LHCN-M2 (cell line): Measurements from ENCODE around the gene MUS81. TPM values are rescaled to one million over a fixed set of nuclear protein-coding genes. Genes with fewer than 3 reads are reported as not detected.
"Not testable (repeated sequence)": the region's sequence is repeated elsewhere in the genome, so short reads cannot be mapped to it uniquely, and the experiment has no call there.

ENCODE experiments used
- DNase-seq: peaks from one replicate; pipeline ENCODE4 v3.0.0-alpha.2; 2012; ENCODE audit warnings: low read depth
- total RNA-seq: library from RNA; depleted of rRNA; stranded (reverse); fragments of >200 nt; gene quantifications from 2 replicates; pipeline ENCODE4 v1.2.3, GENCODE V29; 2014

MUS81 gene
- total RNA-seq, 1 experiment from 2014 or later: 49.4 TPM

DNA sequence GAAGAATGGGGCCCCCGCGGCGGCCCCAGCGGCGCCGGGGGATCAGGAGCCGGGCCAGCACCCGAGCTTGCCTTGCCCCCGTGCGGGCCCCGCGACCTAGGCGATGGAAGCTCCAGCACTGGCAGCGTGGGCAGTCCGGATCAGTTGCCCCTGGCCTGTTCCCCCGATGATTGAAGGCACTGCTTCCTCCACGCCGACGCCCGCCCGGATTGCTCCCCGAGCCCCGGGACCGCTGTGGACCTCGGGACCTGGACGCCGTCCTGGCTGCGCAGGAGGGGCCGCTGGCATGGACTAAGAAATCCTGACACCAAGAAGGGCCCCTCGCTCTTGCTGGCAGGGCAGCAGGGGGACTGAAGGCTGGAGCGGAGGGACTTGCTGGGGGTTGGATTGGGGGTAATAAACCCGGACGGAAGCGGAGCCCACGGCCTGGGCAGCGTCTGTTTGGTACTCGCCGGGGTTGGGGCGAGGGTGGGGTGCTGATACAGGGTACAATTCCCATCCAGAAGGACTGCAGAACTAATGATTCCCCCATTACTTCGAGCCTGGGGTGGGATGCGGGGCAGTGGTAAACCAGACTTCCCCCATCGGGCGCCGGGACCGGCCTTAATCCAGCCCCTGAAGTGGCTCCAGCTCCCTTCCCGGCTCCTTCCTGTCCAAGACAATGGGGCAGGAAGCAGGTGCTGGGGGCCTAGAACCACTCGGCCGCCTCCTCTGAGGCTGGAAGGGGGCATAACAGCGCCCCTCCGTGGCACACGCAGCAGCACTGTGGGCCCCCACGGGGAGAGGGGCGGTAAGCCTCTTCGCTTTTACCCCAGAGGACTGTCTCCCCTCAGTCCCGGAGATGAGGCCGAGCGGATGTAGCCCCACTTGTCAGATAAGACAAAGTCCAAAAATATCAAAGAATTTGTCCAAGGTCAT, 31.2 kb downstream of the MUS81 start:
- peak; percentile 61 for DNase-seq

DNA sequence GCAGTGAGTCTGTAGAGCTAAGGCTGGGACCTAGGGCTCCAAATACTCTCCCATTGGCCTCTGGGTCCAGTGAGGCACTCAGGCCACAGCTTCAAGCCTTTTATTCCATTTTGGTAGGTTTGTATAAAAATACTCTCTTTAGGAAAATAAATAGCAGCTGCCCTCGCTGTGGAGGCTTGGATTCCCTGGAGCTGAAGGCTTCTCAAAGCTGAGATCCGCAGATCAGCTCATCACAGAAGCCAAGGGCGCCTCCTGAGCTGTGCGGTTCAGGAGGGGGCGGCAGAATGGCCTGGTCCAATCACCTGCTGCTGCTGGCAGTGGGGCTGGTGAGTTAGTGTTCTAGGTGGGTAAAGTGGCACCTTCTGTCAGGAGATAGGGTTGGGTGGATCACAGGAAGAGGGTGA, 31.9 kb downstream of the MUS81 start:
- DNase-seq: not testable (repeated sequence)

DNA sequence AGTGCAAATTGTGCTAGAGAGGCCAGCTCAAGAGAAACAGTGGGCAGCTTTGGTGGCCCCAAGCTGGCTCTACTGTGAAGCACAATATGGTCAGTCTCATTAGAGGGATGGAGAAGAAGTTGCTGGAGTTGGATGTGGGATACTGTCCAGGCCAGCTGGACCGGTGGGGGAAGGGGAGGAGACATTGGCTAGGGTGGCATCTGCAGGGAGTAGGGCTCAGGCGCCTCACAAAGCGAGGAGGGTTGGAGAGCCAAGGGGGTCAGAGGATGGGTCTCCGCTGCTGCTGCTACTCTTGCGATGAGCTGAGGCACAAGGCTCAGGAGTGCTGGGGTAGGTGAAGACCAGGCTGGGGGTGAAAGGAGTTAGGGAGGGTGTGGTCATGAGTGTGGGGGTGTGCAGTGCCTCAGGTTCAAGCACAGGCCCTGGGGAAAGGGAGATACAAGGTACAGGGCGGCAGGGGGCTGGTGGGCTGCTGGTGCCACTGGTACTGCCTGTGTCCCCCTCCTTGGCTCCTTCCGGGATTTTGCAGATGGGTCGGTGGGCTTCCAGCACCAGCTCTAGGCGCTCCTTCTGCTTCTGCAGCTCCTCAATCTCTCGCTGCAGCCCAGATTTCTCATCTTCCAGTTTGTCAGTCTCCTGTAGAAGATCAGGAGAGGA, 32.6 kb downstream of the MUS81 start:
- no peak for DNase-seq

DNA sequence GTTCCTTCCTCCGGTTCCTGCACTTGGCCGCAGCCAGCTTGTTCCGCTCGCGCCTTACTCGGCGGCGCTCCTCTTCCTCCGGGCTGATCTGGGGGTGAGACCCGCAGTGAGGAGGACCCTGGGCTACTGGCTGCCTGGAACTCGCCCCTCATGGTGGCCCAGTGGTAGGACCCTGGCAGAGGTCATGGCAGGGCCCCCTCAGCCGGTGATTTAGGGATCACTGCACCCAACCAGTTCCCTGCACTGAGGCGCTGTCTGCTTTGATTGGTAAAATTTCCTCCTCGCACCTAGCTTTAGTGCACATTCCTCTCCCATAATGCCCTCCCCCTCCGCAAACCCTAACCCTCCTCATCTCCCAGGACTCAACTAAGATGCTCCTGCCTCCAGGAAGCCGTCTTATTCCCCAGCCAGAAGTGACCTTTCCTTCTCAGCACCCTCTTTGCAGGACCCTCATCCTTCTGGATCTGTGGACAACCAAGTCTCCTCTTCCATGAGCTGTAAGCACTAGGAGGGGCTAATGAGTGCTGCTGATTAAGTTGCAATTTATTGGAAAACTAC, 33.9 kb downstream of the MUS81 start:
- DNase-seq: no peak

DNA sequence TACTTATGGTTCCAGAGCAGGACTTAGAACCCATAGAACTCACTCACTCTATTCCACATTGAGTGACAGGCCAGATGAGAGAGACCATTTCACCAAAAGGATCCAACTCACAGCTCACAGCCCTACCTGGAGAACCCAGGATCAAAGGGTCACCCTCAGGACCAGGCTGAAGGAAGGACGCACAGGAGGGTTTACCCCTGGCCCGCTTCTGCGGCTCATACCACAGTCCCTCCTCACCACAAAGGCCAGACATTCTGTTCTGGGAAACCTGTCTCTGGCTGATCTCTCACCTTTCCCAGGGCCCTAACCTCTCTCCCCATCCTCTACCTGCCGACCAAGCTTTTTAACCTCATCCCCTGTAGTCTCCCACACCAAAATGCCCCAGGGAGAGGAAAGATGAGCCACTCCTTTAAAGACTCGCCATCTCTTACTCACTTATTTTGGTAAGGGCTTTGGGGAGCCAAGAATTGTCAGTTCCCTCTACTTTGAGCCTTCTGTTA, 35.3 kb downstream of the MUS81 start:
- DNase-seq: no peak

DNA sequence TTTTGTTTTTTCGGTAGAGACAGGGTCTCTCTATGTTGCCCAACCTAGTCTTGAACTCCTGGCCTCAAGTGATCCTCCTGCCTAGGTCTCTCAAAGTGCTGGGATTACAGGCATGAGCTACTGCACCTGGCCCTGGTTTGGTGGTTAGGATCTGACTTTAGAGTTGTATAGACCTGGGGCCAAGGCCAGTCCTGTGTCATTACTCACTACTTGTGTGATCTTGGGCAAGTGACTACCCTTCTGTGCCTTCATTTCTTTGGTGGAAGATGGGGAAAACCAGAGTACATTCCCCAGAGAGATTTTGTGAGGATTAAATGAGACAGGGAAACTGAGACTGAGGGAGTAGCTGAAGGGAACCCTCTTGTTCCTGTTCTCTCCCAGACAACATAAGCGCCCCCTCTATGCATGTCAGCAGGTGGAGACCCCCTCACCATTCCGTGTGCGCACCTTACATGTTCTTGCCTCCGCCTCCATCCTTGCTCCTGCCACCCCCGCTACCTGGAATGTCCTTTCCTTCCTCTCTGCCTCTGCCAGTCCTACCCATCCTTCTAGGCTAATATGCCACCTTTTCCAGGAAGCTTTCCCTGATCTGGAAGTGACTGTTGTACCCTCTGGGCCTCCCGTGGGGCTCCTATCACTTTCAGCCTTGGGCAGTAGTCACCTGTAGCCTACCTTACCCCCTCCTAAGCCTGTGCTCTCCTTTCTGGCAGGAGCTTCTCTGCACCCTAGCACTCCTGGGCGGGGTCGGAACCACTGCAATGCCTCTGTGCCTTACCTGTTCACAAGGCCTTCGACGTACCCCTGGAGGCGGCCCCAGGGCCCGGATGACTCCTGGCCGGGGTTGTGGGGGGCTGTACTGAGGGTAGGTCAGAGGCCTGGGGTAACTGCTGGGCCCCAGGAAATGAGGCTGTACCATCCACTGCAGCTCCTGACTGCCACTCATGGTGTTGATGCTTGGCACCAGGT, 36.1 kb downstream of the MUS81 start:
- DNase-seq: no peak

DNA sequence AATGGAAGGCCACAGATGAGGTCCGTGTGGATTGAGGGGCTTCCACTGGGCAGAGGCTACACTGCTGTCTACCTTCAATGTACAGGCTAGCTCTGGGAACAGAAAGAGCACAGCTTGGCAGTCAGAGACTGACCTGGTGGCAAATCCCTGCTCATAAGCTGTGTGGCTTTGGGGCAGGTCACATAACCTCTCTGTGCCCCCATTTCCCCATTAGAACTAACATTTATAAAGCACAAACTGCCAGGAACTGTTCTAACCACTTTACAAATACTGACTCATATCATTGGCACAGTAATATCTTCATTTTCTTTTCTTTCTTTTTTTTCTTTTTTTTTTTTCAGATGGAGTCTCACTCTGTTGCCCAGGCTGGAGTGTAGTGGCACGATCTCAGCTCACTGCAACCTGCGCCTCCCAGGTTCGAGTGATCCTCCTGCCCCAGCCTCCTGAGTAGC, 36.8 kb downstream of the MUS81 start:
- no peak for DNase-seq

DNA sequence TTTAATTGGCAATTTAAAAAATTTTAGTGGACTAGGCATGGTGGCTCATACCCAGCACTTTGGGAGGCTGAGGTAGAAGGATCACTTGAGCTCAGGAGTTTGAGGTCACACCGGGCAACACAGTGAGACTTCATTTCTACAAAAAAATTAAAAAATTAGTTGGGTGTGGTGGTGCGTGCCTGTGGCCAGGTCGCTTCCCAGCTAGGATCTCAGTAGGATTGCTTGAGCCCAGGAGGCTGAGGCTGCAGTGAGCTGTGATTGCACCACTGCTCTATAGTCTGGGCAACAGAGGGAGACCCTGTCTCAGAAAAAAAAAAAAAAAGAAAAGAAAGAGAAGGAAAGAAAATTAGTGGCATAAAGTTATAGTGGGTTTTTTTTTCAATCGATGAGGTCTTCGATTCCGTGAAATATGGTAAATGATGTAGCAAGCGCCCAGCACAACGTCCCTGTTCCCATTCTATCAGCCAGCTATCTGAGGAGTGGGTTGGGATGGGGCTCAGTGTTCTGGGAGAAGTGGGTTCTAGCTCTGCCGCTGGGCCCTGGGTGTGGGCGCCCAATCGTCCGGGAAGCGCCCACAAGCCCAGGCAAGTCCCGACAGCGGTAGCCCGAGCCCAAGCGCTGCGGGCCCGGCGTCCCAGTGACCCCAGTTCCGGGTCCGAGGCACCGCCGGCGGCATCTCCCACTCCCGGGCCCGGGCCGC, 38.6 kb downstream of the MUS81 start:
- DNase-seq: no peak

DNA sequence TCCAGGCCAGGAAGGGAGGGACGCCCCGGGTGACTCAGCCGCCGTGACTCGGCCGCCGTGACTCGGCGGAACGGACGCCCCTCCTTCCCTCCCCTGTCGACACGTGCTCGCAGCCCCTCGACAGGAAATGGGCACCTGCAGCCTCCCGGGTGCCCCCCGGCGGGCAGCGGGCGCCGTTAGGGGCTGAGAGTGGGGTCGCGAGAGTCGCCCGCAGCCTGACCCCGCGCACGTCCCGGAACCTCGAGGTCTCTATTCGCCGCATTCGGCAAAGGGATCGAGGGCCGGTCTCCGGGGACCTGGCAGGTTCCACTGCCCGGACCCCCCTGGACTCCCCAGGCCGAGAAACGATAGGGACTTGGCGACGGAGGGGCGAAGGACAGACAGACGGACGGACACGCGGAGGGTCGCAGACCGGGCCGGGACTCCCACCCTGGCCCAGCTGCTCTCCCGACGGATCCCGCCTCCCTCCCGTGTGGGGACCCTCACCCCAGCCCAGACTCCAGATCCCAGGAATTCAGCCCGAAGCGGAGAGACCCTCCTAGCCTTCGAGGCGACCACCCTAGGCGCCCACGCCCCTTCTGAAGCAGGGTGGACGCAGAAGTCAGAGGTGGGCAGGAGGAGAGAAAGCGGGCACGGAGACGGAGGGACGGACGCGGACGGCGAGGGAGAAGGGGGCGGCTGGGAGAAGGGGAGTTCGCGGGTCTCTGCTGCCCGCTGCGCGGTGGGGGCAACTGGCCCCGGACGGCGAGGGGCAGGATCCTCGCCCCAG, 39.3 kb downstream of the MUS81 start:
- DNase-seq: peak; percentile 87

DNA sequence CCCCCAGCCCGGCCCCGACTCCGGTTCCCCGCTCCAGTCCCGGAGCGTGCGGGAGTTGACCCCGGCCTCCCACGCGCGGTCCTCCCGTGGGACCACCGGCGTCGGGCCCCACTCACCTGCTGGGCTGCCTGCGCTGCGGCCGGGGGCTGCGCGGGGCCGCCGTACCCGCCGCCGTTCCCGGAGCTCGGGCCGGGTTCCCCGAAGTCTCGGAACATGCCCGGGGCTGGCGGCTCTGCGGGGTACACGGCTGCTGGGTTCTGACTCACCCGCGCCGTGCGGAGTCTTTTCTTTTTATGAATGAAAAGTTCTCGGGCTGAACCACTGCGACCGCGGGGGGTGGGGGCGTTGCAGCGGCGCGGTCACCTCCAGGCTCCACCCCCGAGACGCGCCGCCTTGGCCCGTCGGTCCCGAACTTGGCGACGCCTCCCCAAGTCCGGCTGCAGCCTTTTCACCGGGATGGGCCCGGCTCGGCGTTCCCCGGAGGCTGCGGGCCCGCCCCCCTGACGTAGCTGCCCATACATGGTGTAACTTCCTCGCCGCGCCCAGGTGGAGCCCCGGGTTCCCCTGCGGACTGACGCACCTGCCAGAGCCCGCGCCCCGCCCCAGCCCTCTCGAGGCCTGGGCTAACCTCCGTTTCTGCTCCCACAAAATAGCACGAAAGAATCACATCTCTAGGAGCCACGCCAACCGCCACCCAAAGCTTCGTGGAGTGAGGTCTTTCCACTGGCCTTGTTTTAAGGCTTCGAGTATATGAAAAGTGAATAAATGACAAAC, 40.1 kb downstream of the MUS81 start, which contains the start of gene FOSL1:
Gene FOSL1, minus strand, starts transcription at position 264 of the 774 bp plus-strand sequence. Its CDS starts 49 bp downstream, at position 215.
- peak; percentile 97 for DNase-seq

DNA sequence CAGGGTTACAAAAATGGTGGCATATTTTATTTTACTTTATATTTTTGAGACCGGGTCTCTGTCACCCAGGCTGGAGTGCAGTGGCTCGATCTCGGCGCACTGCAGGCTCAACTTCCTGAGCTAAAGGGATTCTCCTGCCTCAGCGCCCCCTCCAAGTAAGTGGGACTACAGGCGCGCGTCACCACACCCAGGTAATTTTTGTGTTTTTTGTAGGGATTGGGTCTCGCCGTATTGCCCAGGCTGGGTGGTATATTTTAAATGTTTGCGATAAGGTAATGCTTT, 40.6 kb downstream of the MUS81 start:
- no peak for DNase-seq

DNA sequence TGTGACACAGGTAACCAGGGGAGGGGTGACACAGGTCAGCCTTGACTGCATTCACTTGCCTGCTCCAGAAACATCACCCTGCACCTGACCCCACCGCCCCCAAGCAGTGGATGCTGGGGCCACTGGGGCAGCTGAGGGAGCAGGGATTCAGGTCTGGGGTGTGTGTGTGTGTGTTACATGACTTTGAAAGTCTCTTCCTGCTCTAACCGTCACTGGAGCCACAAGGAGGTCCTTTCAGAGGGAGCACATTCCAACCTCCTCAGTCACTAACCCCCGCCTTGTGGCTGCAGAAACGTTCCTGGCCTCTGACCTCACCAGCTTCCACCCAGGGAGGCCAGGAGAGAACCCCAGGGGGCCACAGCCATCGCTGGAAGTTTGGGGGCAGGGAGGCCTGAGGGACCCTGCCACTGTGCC, 42.8 kb downstream of the MUS81 start:
- peak; percentile 96 for DNase-seq

DNA sequence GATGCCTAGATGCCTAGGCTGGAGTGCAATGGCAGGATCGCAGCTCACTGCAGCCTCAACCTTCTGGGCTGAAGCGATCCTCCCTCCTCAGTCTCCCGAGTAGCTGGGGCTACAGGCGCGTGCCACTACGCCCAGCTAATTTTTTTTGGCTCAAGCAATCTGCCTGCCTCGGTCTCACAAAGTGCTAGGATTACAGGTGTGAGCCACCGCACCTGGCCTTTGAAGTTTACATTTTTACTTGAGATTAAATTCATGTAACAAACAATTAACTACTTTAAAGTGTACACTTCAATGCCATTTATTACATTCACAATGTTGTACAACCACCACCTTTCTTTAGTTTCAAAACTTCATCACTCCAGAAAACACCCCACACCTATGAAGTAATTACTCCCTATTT, 43.5 kb downstream of the MUS81 start:
- DNase-seq: no peak

DNA sequence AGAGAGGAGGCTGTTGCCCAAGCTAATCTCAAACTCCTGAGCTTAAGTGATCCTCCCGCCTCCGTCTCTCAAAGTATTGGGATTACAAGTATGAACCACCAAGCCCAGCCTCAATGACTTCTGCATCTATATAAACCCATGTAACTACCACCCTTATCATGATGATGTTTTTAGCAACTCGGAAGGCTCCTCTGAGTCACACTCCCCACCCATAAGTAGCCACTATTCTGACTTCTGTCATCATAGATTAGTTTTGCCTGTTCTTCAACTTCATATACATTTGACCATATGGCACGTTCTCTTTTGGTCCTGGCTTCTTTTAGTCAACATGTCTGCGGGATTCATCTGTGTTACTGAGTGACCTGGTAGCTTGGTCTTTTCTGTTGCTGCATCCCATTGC, 46.4 kb downstream of the MUS81 start:
- no peak for DNase-seq

DNA sequence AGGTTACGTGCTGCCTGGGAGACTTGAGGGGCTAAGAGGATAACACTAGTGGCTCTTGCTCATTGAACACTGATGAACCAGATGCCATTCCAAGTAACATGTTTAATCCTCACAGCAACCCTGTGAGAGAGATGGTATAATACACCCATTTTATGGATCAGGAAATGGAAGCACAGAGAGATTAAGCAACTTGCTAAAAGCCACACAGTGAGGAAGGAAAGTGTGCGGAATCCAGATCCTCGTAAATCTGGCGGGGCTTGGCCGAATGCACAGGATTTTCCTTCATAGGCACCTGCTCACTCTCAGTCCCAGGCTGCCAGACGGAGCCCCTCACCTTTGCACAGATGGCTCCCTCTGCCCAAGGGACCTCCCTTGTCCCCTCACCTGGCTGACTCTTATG, 47.6 kb downstream of the MUS81 start:
- DNase-seq: no peak

DNA sequence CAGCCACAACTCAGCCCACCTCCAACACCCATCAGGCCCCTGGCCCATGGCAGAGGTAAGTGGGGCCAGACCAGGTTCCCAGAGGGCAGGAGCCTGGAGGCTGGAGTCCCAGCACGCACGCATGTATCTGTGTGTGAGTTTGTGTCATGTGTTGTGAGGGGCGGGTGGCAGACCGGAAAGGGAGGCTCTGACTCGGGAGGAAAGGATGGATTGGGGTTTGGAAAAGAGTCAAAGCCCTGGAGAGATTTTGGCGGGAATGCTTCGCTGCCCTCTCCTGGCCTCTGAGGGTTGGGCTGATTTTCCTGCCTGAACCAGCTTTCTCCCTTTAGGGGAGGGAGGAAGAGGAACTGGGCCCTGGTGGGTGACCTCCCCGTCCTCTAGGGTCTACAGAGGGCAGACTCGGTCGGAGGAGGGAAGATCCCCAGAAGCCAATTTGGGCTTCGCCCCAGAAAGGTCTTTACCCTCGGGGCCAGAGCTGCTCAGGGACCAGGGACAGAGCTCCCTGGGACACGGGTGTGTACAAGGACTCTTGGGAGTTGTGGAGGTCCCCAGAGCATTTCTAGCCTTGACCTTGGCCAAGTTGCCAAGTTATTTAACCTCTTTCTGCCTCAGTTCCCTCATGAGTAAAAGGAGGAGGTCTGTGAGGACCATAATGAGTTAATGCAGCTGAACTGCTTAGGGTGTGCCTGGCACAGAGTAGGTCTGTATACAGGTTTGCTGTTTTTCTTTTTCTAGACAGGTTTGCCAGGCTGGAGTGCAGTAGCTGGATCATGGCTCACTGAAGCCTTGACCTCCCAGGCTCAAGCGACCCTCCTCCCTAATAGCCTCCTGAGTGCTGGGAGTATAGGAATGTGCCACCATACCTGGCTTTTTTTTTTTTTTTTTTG, 51.7 kb downstream of the MUS81 start:
- peak; percentile 97 for DNase-seq

DNA sequence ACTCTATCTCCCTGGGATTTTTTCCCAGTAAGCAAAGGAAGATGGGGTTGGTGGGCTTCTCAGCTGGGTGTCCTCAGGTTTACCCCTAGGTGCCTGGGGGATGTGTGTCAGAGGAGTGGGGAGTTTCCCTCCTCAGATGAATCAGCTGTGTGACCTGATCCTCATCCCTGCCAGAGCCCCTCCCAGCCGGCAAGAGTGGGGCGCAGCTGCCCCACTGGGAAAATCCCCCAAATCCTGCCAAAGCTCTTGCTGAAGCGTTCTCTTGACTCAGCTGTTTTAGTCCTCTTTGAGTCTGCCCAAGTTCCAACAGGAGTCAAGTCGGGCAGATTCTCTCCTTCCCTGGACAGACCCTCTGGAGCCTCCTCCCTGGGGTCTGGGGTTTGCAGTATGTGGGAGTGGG, 52.6 kb downstream of the MUS81 start:
- peak; percentile 94 for DNase-seq
